ENCODE data around the gene SULT1C4. TPM values are rescaled to one million over a fixed set of nuclear protein-coding genes. Genes with fewer than 3 reads are reported as not detected.

Gene SULT1C4
- total RNA-seq, 1 donor from 2014 or later: 11.3 TPM

- DNase-seq (ENCODE audit: low spot score): no peak
- no peak overlapping the region for H3K9ac ChIP-seq
- no peak overlapping the region for H3K4me2 ChIP-seq
- H4K20me1 ChIP-seq (ENCODE audit: low read depth): no peaks in the 10 kb centered on the region
- Mint-ChIP-seq H3K27ac (no peak overlapping the region), H3K4me3 (no peak overlapping the region), H3K36me3 (no peaks in the 10 kb centered on the region), H3K9me3 (peaks cover 2% of the 10 kb centered on the region), H3K27me3 (ENCODE audit: insufficient read depth, low read depth) (no peaks in the 10 kb centered on the region), H3K4me1 (no peaks in the 10 kb centered on the region)
- no peak overlapping the region for H3K4me3 ChIP-seq
- H3K27me3 ChIP-seq: no peaks in the 10 kb centered on the region
- no peaks in the 10 kb centered on the region for H3F3A ChIP-seq (ENCODE audit: low read depth)
- H2AFZ ChIP-seq (replicated peaks): no peak overlapping the region
- TF ChIP-seq EZH2phosphoT487 (IDR thresholded peaks at IDR 0.05) (no peak), EZH2 (IDR thresholded peaks at IDR 0.05) (no peak)
- TF ChIP-seq, protein P1, sequence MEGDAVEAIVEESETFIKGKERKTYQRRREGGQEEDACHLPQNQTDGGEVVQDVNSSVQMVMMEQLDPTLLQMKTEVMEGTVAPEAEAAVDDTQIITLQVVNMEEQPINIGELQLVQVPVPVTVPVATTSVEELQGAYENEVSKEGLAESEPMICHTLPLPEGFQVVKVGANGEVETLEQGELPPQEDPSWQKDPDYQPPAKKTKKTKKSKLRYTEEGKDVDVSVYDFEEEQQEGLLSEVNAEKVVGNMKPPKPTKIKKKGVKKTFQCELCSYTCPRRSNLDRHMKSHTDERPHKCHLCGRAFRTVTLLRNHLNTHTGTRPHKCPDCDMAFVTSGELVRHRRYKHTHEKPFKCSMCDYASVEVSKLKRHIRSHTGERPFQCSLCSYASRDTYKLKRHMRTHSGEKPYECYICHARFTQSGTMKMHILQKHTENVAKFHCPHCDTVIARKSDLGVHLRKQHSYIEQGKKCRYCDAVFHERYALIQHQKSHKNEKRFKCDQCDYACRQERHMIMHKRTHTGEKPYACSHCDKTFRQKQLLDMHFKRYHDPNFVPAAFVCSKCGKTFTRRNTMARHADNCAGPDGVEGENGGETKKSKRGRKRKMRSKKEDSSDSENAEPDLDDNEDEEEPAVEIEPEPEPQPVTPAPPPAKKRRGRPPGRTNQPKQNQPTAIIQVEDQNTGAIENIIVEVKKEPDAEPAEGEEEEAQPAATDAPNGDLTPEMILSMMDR (IDR thresholded peaks at IDR 0.05): no peak
- no peaks in the 10 kb centered on the region for H3K36me3 ChIP-seq
- H3K9me3 ChIP-seq (ENCODE audit: low read depth): no peaks in the 10 kb centered on the region
- H3K4me1 ChIP-seq: peaks cover 2% of the 10 kb centered on the region
- no peaks in the 10 kb centered on the region for H3K79me2 ChIP-seq (ENCODE audit: low read depth)
- H3K27ac ChIP-seq: no peak overlapping the region
Measured at GRCh38 chr2:108345951-108346350, 31.8 kb upstream of the SULT1C4 start.

- H3K4me2 ChIP-seq: no peak overlapping the region
- Mint-ChIP-seq H3K27ac (no peak overlapping the region), H3K27me3 (ENCODE audit: insufficient read depth, low read depth) (no peaks in the 10 kb centered on the region), H3K4me3 (no peak overlapping the region), H3K36me3 (no peaks in the 10 kb centered on the region), H3K4me1 (no peaks in the 10 kb centered on the region), H3K9me3 (peaks cover 2% of the 10 kb centered on the region)
- H3F3A ChIP-seq (ENCODE audit: low read depth): no peaks in the 10 kb centered on the region
- DNase-seq (ENCODE audit: low spot score): no peak
- H3K4me1 ChIP-seq: peaks cover 2% of the 10 kb centered on the region
- H2AFZ ChIP-seq (replicated peaks): no peak overlapping the region
- no peak overlapping the region for H3K9ac ChIP-seq
- no peaks in the 10 kb centered on the region for H3K79me2 ChIP-seq (ENCODE audit: low read depth)
- TF ChIP-seq EZH2 (IDR thresholded peaks at IDR 0.05) (no peak), EZH2phosphoT487 (IDR thresholded peaks at IDR 0.05) (no peak)
- TF ChIP-seq, protein P1 (IDR thresholded peaks at IDR 0.05): no peak
- no peaks in the 10 kb centered on the region for H4K20me1 ChIP-seq (ENCODE audit: low read depth)
- H3K27me3 ChIP-seq: no peaks in the 10 kb centered on the region
- no peak overlapping the region for H3K4me3 ChIP-seq
- H3K27ac ChIP-seq: no peak overlapping the region
- H3K36me3 ChIP-seq: no peaks in the 10 kb centered on the region
- no peaks in the 10 kb centered on the region for H3K9me3 ChIP-seq (ENCODE audit: low read depth)
Measured at GRCh38 chr2:108346827-108347226, 30.9 kb upstream of the SULT1C4 start.

DNA sequence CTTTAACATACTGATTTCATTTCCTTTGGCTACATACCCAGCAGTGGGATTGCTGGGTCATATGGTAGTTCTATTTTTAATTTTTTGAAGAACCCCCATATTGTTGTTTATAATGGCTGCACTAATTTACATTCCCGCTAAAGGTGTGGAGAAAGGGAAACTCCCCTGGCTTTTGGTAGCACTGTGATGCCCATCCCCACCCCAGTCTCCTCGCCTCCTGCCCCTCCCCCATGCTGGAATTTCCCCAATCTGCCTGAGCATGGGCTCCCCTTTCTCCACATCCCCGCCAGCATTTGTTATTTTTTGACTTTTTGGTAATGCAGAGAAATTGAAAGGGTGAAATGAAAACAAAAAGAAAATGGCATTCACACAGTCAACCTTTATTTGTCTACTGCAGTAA is 30.0 kb upstream of the SULT1C4 start:
- H3F3A ChIP-seq (ENCODE audit: low read depth): no peaks in the 10 kb centered on the region
- H3K4me3 Mint-ChIP-seq: no peak overlapping the region
- no peaks in the 10 kb centered on the region for H3K79me2 ChIP-seq (ENCODE audit: low read depth)
- H3K27me3 ChIP-seq: no peaks in the 10 kb centered on the region
- H3K4me1 ChIP-seq: peaks cover 2% of the 10 kb centered on the region
- H3K27me3 Mint-ChIP-seq (ENCODE audit: insufficient read depth, low read depth): no peaks in the 10 kb centered on the region
- H3K9ac ChIP-seq: no peak overlapping the region
- no peaks in the 10 kb centered on the region for H4K20me1 ChIP-seq (ENCODE audit: low read depth)
- H3K4me3 ChIP-seq: no peak overlapping the region
- no peaks in the 10 kb centered on the region for H3K36me3 Mint-ChIP-seq
- TF ChIP-seq EZH2 (IDR thresholded peaks at IDR 0.05) (no peak), EZH2phosphoT487 (IDR thresholded peaks at IDR 0.05) (no peak)
- TF ChIP-seq, protein P1 (IDR thresholded peaks at IDR 0.05): no peak
- peaks cover 2% of the 10 kb centered on the region for H3K9me3 Mint-ChIP-seq
- no peaks in the 10 kb centered on the region for H3K9me3 ChIP-seq (ENCODE audit: low read depth)
- H3K27ac ChIP-seq: no peak overlapping the region
- H3K4me1 Mint-ChIP-seq: no peaks in the 10 kb centered on the region
- H3K36me3 ChIP-seq: no peaks in the 10 kb centered on the region
- no peak overlapping the region for H2AFZ ChIP-seq (replicated peaks)
- no peak for DNase-seq (ENCODE audit: low spot score)
- H3K27ac Mint-ChIP-seq: no peak overlapping the region
- no peak overlapping the region for H3K4me2 ChIP-seq
